Trophoblast cell (in vitro differentiated cells and primary cell): ENCODE measurements around the gene TGFB1I1.

ENCODE experiments used
- DNase-seq, 2 donors: peaks; one replicate each; pipeline ENCODE4 v3.0.0-alpha.2; 2016
- H2AFZ ChIP-seq: 2 replicates; pipeline ENCODE4 v1.6.1; 2013; ENCODE audit warnings: low read length, moderate library complexity, mild to moderate bottlenecking; ENCODE audit not compliant: insufficient read depth, poor library complexity
- H2AK5ac ChIP-seq: 2 replicates; pipeline ENCODE4 v1.6.1; 2013; ENCODE audit warnings: mild to moderate bottlenecking, low read length
- H2BK120ac ChIP-seq: 2 replicates; pipeline ENCODE4 v1.6.1; 2013; ENCODE audit warnings: low read length, mild to moderate bottlenecking, moderate library complexity; ENCODE audit not compliant: insufficient read depth, poor library complexity
- H2BK12ac ChIP-seq: 2 replicates; pipeline ENCODE4 v1.6.1; 2013; ENCODE audit warnings: mild to moderate bottlenecking, low read length, moderate library complexity
- H2BK5ac ChIP-seq: 2 replicates; pipeline ENCODE4 v1.6.1; 2013; ENCODE audit warnings: low read length, low read depth, moderate library complexity, mild to moderate bottlenecking; ENCODE audit not compliant: poor library complexity
- H3K14ac ChIP-seq: 2 replicates; pipeline ENCODE4 v1.6.1; 2013; ENCODE audit warnings: mild to moderate bottlenecking, low read length
- H3K18ac ChIP-seq: 2 replicates; pipeline ENCODE4 v1.6.1; 2013; ENCODE audit warnings: mild to moderate bottlenecking, low read length
- H3K23ac ChIP-seq: 2 replicates; pipeline ENCODE4 v1.6.1; 2013; ENCODE audit warnings: low read length
- H3K27ac ChIP-seq: 2 replicates; pipeline ENCODE4 v1.5.1; 2013; ENCODE audit warnings: low read depth, mild to moderate bottlenecking, inconsistent platforms, low read length, moderate library complexity
- H3K27me3 ChIP-seq: 2 replicates; pipeline ENCODE4 v1.6.1; 2013; ENCODE audit warnings: inconsistent platforms, mild to moderate bottlenecking, low read length, moderate library complexity; ENCODE audit not compliant: insufficient read depth
- H3K36me3 ChIP-seq, 2 experiments: 1 replicate in 1 of 2; 2 replicates in 1 of 2; pipeline ENCODE4 v1.6.1; 2013; ENCODE audit warnings: low read length in 2 of 2, mild to moderate bottlenecking in 2 of 2, moderate library complexity in 1 of 2; ENCODE audit not compliant: insufficient read depth in 2 of 2, control insufficient read depth in 1 of 2
- H3K4ac ChIP-seq: 2 replicates; pipeline ENCODE4 v1.6.1; 2013; ENCODE audit warnings: low read depth, mild to moderate bottlenecking, low read length, moderate library complexity
- H3K4me1 ChIP-seq, 2 experiments: 1 replicate in 1 of 2; 2 replicates in 1 of 2; pipeline ENCODE4 v1.6.1; 2013; ENCODE audit warnings: low read length in 2 of 2, mild to moderate bottlenecking in 2 of 2, moderate library complexity in 1 of 2; ENCODE audit not compliant: insufficient read depth in 2 of 2, control insufficient read depth in 1 of 2
- H3K4me2 ChIP-seq: 2 replicates; pipeline ENCODE4 v1.6.1; 2013; ENCODE audit warnings: inconsistent platforms, mild to moderate bottlenecking, low read length, moderate library complexity
- H3K4me3 ChIP-seq: 2 replicates; pipeline ENCODE4 v1.5.1; 2013; ENCODE audit warnings: mild to moderate bottlenecking, low read depth, low read length, inconsistent platforms
- H3K79me1 ChIP-seq: one replicate; pipeline ENCODE4 v1.6.1; 2013; ENCODE audit warnings: low read length
- H3K79me2 ChIP-seq: 2 replicates; pipeline ENCODE4 v1.6.1; 2013; ENCODE audit warnings: low read length, mild to moderate bottlenecking; ENCODE audit not compliant: control insufficient read depth, insufficient read depth, poor library complexity
- H3K9ac ChIP-seq: 2 replicates; pipeline ENCODE4 v1.6.1; 2013; ENCODE audit warnings: mild to moderate bottlenecking, low read length
- H3K9me3 ChIP-seq: 2 replicates; pipeline ENCODE4 v1.6.1; 2013; ENCODE audit warnings: low read depth, mild to moderate bottlenecking, control low read depth, inconsistent platforms, low read length; ENCODE audit not compliant: insufficient read depth
- H4K12ac ChIP-seq: 2 replicates; pipeline ENCODE4 v1.6.1; 2013; ENCODE audit warnings: low read depth, mild to moderate bottlenecking, low read length, moderate library complexity
- H4K8ac ChIP-seq: 2 replicates; pipeline ENCODE4 v1.6.1; 2013; ENCODE audit warnings: low read depth, mild to moderate bottlenecking, low read length, moderate library complexity
- H4K91ac ChIP-seq: one replicate; pipeline ENCODE4 v1.6.1; 2013; ENCODE audit warnings: low read depth, mild to moderate bottlenecking, low read length, moderate library complexity
- WGBS: extraction: QIAGEN DNeasy Blood & Tissue Kit; methylation state at CpG from one replicate; pipeline ENCODE4 v1.1.7; 2013; ENCODE audit warnings: missing lambda C conversion rate; ENCODE audit not compliant: insufficient read length, insufficient coverage; ENCODE audit errors: extremely low coverage; 5-methylcytosine and 5-hydroxymethylcytosine counted together

The TGFB1I1 gene

DNA sequence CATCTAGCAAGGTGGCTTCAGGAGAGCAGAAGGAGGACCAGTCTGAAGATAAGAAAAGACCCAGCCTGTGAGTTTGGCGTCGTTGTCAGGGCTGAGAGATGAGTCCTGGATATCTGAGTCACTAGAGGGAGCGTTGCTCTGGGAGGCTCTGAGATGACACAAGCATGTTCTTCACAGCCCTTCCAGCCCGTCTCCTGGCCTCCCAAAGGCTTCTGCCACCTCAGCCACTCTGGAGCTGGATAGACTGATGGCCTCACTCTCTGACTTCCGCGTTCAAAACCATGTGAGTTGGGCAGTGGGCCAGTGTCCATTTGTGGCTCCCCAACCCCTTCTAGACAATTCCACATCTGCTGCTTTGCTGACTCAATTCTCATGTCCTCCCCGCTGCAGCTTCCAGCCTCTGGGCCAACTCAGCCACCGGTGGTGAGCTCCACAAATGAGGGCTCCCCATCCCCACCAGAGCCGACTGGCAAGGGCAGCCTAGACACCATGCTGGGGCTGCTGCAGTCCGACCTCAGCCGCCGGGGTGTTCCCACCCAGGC is 2.3 kb downstream of the TGFB1I1 start:
- H2BK12ac ChIP-seq, result no peak overlapping the region
- no peak overlapping the region for H3K9ac ChIP-seq
- H3K4me1 ChIP-seq, result peaks cover 17 to 20% of the 10 kb centered on the region in 2 experiments
- no peak overlapping the region for H2BK120ac ChIP-seq
- H3K79me1 ChIP-seq, result peaks cover 17% of the 10 kb centered on the region
- peak overlapping the region; percentile 1 for H3K4me3 ChIP-seq
- no CpG with 5 or more reads among the region's 12 CpGs for WGBS
- no peak overlapping the region for H3K4ac ChIP-seq
- H3K27ac ChIP-seq, result no peak overlapping the region
- H3K27me3 ChIP-seq, result peaks cover 10% of the 10 kb centered on the region
- peaks cover 12% of the 10 kb centered on the region for H3K79me2 ChIP-seq
- H3K9me3 ChIP-seq, result peaks cover 5% of the 10 kb centered on the region
- peaks cover 20 to 22% of the 10 kb centered on the region in 2 experiments for H3K36me3 ChIP-seq
- H4K12ac ChIP-seq, result no peak overlapping the region
- H3K23ac ChIP-seq, result no peak overlapping the region
- H2AK5ac ChIP-seq, result no peak overlapping the region
- H4K91ac ChIP-seq, result no peak overlapping the region
- DNase-seq, result peak; percentile 32 to 44
- H3K14ac ChIP-seq, result no peak overlapping the region
- H4K8ac ChIP-seq, result no peak overlapping the region
- no peak overlapping the region for H3K4me2 ChIP-seq
- no peak overlapping the region for H2AFZ ChIP-seq
- H2BK5ac ChIP-seq, result no peak overlapping the region
- no peak overlapping the region for H3K18ac ChIP-seq

DNA sequence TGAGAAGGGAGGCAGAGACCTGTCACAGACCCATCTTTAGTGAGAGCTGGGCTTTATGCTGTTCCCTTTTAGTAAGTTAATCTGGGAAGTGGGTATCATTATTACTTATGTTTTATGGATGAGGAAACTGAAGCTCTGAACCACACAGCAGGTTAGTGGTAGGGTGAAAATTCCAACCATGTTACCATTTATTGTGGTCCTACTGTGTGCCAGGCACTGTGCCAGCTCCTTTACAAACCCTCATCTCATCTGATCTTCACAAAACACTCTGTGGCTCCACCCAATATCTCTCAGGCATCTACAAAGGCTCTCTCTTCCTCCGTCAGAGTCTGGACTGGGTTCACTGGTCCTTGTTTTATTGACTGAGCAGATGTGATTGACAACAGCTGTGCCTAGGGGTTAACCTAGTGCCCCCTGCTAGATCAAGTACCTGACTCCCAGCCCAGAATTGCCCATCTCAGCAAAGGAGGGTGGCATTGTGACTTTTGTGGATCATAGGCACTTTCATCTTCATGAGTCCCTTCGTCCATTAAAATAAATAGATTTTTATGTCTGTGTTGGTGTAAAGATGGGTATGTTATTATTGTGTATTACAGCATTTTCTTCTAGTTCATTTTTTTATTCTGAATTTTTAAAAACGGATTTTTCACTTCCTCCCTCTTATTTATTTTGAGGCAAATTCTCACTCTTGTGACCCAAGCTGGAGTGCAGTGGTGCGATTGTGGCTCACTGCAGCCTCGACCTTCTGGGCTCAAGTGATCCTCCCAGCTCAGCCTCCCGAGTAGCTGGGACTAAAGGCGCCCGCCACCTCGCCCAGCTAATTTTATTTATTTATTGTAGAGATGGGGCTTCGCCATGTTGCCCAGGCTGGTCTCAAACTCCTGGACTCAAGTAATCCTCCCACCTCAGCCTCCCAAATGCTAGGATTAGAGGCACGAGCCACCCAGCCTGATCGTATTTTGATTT is 3.1 kb downstream of the TGFB1I1 start:
- no peak overlapping the region for H3K4me2 ChIP-seq
- no peak overlapping the region for H2BK5ac ChIP-seq
- no peak overlapping the region for H3K4ac ChIP-seq
- no peak overlapping the region for H4K8ac ChIP-seq
- no peak overlapping the region for H3K9ac ChIP-seq
- H3K18ac ChIP-seq, result no peak overlapping the region
- peaks cover 20 to 22% of the 10 kb centered on the region in 2 experiments for H3K36me3 ChIP-seq
- no peak for DNase-seq
- no peak overlapping the region for H2AK5ac ChIP-seq
- no peak overlapping the region for H2BK120ac ChIP-seq
- H3K27me3 ChIP-seq, result peaks cover 10% of the 10 kb centered on the region
- H3K79me1 ChIP-seq, result peaks cover 17% of the 10 kb centered on the region
- WGBS, result no CpG with 5 or more reads among the region's 12 CpGs
- no peak overlapping the region for H4K91ac ChIP-seq
- no peak overlapping the region for H2AFZ ChIP-seq
- H3K23ac ChIP-seq, result no peak overlapping the region
- peaks cover 12% of the 10 kb centered on the region for H3K79me2 ChIP-seq
- H4K12ac ChIP-seq, result no peak overlapping the region
- H3K14ac ChIP-seq, result no peak overlapping the region
- no peak overlapping the region for H3K27ac ChIP-seq
- no peak overlapping the region for H3K4me3 ChIP-seq
- peaks cover 5% of the 10 kb centered on the region for H3K9me3 ChIP-seq
- peaks cover 17 to 20% of the 10 kb centered on the region in 2 experiments for H3K4me1 ChIP-seq
- no peak overlapping the region for H2BK12ac ChIP-seq

DNA sequence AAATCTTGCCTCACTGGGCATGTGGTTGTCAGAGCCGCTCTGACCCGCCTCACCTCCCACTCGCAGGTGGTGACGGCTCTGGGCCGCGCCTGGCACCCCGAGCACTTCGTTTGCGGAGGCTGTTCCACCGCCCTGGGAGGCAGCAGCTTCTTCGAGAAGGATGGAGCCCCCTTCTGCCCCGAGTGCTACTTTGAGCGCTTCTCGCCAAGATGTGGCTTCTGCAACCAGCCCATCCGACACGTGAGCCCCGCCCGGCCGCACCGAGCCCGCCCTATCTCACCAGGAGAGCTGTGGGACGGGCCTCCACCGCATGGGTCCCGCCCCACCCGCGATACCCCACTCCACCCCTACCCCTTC is 4.0 kb downstream of the TGFB1I1 start:
- no peak overlapping the region for H3K27ac ChIP-seq
- no peak overlapping the region for H3K18ac ChIP-seq
- H3K23ac ChIP-seq, result no peak overlapping the region
- H3K4me2 ChIP-seq, result no peak overlapping the region
- H3K9me3 ChIP-seq, result peaks cover 5% of the 10 kb centered on the region
- peaks cover 20 to 22% of the 10 kb centered on the region in 2 experiments for H3K36me3 ChIP-seq
- no peak overlapping the region for H2AFZ ChIP-seq
- no peak overlapping the region for H2AK5ac ChIP-seq
- H2BK12ac ChIP-seq, result no peak overlapping the region
- no peak overlapping the region for H3K9ac ChIP-seq
- no peak overlapping the region for H4K12ac ChIP-seq
- H2BK5ac ChIP-seq, result no peak overlapping the region
- peaks cover 12% of the 10 kb centered on the region for H3K79me2 ChIP-seq
- H4K8ac ChIP-seq, result no peak overlapping the region
- no peak for DNase-seq
- H3K4me1 ChIP-seq, result peaks cover 17 to 20% of the 10 kb centered on the region in 2 experiments
- H3K27me3 ChIP-seq, result peaks cover 10% of the 10 kb centered on the region
- WGBS, result no CpG with 5 or more reads among the region's 26 CpGs
- H3K4me3 ChIP-seq, result no peak overlapping the region
- no peak overlapping the region for H3K14ac ChIP-seq
- H3K79me1 ChIP-seq, result peaks cover 17% of the 10 kb centered on the region
- no peak overlapping the region for H4K91ac ChIP-seq
- H3K4ac ChIP-seq, result no peak overlapping the region
- no peak overlapping the region for H2BK120ac ChIP-seq

DNA sequence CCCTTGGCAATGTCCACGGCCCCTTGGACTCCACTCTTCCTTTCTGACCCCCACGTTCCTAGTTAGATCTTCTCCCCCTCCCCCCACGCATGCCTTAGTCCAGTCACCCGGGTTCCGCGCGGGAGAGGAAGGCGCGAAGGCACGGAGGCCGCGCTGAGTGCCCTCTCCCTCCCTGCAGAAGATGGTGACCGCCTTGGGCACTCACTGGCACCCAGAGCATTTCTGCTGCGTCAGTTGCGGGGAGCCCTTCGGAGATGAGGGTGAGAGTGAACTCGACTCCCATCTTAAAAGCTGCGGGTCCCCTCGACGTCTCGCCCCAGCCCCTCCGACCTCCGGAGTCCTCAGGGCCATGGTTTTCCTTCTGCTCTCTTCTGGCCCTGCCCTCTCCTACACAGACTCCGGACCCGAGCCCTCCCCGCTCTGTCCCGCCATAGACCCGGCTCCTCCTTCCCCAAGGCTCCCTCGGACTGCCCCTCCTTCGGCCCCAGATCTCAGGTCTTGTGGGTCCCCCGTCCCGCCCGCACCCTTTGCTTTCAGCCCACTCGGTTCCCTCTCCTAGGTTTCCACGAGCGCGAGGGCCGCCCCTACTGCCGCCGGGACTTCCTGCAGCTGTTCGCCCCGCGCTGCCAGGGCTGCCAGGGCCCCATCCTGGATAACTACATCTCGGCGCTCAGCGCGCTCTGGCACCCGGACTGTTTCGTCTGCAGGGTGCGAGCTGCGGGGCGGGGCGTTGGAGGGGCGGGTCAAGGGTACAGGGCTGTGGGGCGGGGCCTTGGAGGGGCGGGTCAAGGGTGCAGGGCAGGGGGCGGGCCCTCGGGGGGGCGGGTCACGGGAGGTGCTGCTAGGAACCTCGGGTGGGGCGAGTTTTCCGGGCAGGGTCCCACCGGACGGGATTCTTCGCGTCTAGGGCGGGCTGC is 4.6 kb downstream of the TGFB1I1 start:
- peaks cover 10% of the 10 kb centered on the region for H3K79me2 ChIP-seq
- H2AFZ ChIP-seq, result peak overlapping the region; percentile 28
- H4K91ac ChIP-seq, result no peak overlapping the region
- H2BK5ac ChIP-seq, result no peak overlapping the region
- no peak overlapping the region for H4K12ac ChIP-seq
- peaks cover 20 to 22% of the 10 kb centered on the region in 2 experiments for H3K36me3 ChIP-seq
- H2BK12ac ChIP-seq, result no peak overlapping the region
- H4K8ac ChIP-seq, result peak overlapping the region; percentile 70
- no CpG with 5 or more reads among the region's 68 CpGs for WGBS
- no peak overlapping the region for H3K23ac ChIP-seq
- peak overlapping the region; percentile 20 for H3K18ac ChIP-seq
- H3K79me1 ChIP-seq, result peaks cover 12% of the 10 kb centered on the region
- peaks cover 5% of the 10 kb centered on the region for H3K9me3 ChIP-seq
- H3K4me2 ChIP-seq, result peak overlapping the region; percentile 81
- no peak overlapping the region for H2AK5ac ChIP-seq
- peak; percentile 44 to 64 for DNase-seq
- peaks cover 15% of the 10 kb centered on the region in 2 experiments for H3K4me1 ChIP-seq
- peaks cover 10% of the 10 kb centered on the region for H3K27me3 ChIP-seq
- H3K4me3 ChIP-seq, result peak overlapping the region; percentile 58
- H3K27ac ChIP-seq, result no peak overlapping the region
- H3K4ac ChIP-seq, result no peak overlapping the region
- H3K14ac ChIP-seq, result no peak overlapping the region
- no peak overlapping the region for H2BK120ac ChIP-seq
- no peak overlapping the region for H3K9ac ChIP-seq
